ENCODE data around the gene GARIN1A.

GARIN1A gene

DNA sequence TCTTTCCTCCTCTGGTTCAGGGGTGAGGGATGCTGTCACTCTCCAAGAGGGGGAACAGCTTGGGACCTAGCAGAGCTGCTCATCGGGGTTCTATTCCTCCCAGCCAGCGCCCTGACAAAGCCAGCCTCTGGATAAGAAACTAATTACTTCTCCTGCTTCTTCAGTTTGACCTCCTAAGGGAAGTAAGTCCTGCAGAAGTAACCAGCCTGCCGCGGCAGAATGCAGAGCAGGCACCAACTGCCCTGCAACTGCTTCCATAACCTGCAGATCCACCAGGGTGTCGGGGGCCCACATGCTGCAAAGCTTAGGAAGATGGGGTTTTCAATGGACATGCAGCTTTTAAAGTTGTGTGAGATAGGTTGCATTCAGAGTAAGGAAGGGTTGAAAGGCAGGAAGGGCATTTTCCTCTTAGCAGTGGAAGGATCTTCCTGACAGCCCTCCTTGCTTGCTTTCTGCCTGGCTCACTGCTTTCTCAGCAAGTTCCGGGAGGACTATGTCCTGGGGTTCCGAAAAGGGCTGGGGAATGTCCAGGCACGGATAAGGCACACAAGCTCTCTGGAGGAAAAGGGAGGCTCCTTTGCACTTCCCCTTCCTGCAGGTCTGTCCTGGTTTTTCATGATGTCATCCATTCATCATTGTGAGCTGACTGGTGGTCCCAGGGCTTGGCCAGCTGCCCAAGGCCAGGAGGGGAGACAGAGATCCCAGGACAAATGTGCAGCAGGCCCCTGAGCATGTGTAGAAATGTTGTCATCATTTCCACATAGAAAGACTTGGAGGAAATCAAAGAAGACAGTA, 42.8 kb downstream of the GARIN1A start:
- no peak for DNase-seq (ENCODE audit: low spot score)
- no peak for TF ChIP-seq CTCF (IDR thresholded peaks at IDR 0.05; ENCODE audit: extremely low read depth, missing control alignments)

DNA sequence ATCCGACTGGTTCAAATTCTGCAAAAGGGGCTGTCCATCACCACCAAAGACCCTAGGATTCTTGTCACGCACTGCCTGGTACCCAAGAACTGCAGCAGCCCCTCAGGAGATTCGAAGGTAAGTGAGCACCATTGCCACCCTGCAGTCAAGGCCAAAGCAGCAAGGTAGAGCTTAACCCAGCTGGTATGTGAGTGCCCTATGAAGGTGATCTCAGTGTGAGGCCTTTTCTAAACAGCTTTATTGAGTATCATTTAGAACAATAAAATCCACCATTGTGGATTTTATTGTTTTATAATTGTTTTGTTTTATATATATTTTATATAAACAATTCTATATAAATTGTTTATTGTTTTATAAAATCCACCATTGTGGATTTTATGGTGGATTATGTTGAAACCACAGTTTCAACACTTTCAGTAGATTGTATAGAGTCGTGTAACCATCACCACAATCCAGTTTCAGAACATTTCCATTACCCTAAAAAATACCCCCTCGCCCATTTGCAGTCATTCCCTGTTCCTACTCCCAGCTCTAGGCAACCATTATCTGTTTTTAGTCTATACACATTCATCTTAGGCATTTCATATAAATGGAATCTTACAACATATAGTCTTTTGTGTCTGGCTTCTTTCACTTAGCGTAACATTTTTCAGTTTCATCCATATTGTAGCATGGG, 47.0 kb downstream of the GARIN1A start:
- no peak for TF ChIP-seq CTCF (IDR thresholded peaks at IDR 0.05; ENCODE audit: extremely low read depth, missing control alignments)
- no peak for DNase-seq (ENCODE audit: low spot score)

DNA sequence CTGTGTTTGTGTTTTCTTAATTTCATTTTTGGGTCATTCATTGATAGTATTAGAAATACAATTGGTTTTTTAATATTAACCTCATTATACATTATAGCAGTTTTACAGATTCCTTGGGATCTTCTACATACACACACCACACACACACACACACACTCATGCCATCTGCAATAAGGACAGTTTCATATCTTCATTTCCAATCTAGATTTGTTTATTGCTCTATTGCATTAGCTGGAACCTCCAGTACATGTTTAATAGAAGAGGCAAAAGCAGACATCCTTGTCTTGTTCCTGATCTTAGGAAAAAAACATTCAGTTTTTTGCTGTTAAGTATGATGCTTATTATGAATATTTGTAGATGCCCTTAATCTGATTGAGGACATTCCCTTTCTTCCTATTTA, 49.3 kb downstream of the GARIN1A start:
- DNase-seq (ENCODE audit: low spot score) = no peak
- TF ChIP-seq CTCF (IDR thresholded peaks at IDR 0.05; ENCODE audit: extremely low read depth, missing control alignments) = no peak
